Ureter (tissue), 1 donor: Measurements from ENCODE around the gene SYNPR. TPM values are rescaled to one million over a fixed set of nuclear protein-coding genes. Genes with fewer than 3 reads are reported as not detected.

ENCODE experiments used
- DNase-seq: peaks from one replicate; pipeline ENCODE4 v3.0.0-alpha.2; 2020; ENCODE audit warnings: low spot score
- total RNA-seq: library from RNA; stranded (reverse); gene quantifications from one replicate; pipeline ENCODE4 v1.2.4, GENCODE V29; 2023
- donor health status: DM: yes; HTN: yes; CAD: no.

The SYNPR gene
- total RNA-seq, 1 donor from 2014 or later: not detected

DNA sequence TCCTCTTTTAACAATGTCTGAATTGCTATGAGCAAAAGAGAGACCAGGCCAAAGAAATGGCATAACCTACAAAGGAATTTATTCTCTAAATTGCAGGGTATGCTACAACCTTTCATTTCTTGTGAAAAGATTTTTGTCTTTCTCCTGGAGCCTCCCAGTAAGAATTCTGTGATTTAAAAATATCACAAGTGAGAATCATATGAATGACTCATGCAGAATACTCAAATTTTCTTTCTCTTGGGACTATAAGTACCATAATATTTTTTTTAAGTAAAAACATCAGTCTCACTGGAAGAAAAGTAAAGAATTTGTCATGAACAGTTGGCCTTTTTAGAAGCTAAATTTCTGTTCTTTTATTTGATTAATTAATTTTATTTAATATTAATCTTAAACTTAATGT lies 26.3 kb downstream of the SYNPR start:
- no peak for DNase-seq

DNA sequence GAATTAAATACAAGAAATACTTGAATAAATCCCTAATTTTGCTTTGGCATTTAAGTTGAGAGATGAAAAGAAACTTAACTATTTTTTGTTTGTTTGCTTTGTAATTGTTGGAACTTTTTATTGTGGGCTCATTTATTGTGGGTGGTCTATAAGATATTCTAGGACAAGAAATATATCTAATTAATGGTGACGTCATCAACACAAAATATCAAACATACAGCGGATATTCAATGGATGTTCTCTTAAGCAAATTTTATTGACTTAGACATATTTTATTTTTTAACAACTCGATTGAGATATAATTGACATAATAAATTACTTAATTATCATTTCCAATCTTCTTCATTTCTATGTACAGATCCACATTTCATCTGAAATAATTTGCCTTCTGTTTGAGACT lies 30.0 kb downstream of the SYNPR start:
- DNase-seq: no peak

- no peak for DNase-seq
Measured at GRCh38 chr3:63309768-63310167, 31.7 kb downstream of the SYNPR start.

GRCh38 chr3:63323766-63324165 lies 45.7 kb downstream of the SYNPR start:
- no peak for DNase-seq

DNA sequence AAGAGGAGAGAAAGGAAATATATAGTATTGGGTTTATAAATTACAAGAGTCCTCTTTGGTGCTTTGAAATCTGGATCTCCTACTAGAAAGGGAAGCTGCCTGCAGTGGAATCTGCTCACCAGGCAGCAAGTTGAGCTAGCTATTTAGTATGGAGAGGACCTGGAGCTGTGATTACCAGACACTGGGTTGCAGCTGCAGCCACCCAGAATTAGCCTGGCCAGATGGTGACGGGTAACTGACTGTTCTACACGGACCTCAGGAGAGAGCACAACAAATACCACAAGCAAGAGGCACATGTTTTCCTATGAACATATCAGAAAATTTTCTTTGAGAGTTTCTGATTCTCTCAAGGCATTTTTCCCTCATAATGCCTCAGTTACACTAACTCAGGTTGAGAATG lies 46.5 kb downstream of the SYNPR start:
- no peak for DNase-seq

DNA sequence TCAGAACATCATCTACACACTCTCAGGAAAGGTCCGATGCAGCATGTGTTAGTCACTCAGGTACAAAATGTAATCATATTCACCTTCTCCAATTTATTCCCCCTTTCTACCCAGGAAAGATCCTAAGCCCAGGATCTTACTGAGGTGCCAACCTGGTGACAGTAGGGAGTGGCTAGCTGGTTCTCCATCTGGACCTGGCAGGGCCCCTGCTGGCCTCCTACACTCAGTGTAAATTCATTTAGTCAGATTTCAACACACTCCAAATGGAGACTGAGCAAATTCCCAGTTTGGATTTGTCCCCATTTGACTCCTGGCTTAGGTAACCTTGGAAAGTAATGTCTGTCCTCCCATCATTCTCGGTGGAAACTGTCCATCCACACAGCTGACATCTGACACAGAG lies 47.3 kb downstream of the SYNPR start:
- no peak for DNase-seq

DNA sequence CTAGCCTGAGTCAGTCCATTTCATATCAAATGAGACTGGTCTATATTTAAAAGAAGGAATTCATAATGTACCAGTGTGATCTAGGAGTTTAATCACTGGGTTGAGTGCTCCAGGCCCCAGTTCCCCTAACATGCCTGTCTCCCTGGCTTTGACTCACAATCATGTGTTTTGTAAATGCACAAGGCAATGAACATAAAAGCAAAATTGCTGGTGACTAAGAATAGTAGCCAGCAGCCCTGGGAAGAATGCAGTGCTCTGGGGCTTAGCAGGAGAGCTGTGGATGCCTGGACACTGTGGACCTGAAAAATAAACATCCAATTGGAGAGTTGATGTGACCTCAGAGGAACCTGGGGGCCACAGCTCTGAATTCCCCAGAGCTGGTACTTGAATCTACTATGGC lies 50.3 kb downstream of the SYNPR start:
- DNase-seq: no peak

DNA sequence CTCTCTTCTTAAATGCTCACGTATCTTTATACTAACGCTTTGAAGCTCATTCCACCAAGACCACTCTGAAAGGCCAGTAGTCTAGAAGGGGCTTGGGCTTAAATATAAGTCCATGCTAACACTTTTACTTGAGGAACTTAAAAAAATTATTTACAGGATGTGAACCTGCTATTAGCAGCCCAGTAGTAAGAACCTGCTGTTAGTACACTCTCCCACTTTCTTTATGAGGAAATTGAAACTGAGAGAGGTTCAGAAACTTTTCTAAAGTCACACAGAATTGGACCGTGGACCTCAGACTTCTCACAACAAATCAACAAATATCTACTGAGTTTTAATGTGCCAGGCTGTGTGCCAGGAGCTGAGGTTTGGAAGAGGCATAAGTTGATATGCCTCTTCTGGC lies 53.4 kb downstream of the SYNPR start:
- no peak for DNase-seq

DNA sequence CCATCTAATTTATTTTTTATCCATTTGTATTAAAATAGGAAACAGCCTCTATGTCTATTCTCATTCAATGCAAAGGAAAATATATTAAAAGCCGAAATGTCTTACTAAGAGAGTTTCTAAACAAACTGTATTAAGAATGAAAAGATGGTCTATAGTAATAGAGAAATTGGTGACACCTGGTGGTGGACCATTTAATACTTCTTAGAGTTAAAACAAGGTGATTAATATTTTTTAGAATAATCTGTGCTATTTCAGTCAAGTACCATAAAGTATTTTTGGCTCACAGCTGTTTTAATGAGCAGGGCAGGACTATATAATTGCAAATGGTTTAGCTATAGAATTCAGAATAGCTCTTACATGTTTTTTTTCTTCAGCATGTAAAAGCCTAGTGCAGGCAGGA lies 55.7 kb downstream of the SYNPR start:
- DNase-seq: no peak

DNA sequence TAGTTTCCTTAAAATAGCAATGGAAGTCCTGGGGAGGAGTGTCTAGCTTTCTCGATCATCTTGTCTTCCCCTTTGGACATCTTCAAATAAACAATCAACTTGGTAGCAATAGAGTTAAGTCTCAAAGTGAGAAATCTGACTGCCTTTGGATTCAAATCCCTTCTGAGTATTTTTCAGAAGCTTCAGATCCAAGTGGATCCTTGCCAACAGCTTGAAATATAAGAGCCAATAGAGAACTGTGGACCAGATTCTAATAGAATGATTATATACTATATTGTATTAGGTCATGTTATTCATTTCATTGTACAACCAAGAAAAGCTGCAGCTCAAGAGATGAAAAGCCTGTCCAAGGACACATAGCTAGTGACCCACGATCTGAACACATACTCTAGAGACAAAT lies 60.2 kb downstream of the SYNPR start:
- no peak for DNase-seq

DNA sequence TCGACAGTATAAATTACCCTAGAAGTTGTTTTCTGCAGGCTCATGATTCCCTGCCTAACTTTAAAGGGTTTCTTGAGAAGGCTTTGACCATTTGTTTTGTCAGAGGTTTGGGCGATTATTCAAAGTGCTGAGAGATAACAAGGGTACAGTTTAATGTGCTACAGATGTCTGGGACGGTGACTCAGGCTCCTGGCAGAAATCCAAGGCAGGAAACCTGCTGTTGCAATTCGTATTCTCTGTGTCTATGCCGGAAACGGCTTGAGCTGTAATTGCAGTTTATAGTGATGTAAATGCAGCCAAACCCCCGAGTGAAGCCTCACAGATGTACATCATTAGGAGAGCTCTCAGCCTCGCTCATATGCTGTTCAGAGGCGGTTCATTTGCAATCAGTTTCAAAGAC lies 65.6 kb downstream of the SYNPR start:
- peak; percentile 89 for DNase-seq

DNA sequence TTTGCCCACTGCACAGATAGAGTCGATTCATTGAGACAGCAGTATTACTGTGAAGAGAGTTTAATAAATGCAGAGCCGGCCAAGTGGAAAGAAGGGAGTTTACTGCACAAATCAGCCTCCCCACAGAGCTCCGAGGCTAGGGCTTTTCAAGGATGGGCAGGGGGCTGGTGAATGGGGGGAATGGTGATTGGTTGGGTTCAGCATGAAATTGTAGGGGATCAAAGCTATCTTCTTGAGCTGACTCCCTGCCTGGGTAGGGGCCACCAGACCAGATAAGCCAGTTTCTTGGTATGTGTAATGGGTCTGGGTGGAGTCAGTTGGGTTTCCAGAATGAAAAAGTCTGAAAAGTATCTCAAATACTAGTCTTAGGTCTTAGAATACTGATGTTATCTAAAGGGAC lies 66.6 kb downstream of the SYNPR start:
- DNase-seq: no peak

DNA sequence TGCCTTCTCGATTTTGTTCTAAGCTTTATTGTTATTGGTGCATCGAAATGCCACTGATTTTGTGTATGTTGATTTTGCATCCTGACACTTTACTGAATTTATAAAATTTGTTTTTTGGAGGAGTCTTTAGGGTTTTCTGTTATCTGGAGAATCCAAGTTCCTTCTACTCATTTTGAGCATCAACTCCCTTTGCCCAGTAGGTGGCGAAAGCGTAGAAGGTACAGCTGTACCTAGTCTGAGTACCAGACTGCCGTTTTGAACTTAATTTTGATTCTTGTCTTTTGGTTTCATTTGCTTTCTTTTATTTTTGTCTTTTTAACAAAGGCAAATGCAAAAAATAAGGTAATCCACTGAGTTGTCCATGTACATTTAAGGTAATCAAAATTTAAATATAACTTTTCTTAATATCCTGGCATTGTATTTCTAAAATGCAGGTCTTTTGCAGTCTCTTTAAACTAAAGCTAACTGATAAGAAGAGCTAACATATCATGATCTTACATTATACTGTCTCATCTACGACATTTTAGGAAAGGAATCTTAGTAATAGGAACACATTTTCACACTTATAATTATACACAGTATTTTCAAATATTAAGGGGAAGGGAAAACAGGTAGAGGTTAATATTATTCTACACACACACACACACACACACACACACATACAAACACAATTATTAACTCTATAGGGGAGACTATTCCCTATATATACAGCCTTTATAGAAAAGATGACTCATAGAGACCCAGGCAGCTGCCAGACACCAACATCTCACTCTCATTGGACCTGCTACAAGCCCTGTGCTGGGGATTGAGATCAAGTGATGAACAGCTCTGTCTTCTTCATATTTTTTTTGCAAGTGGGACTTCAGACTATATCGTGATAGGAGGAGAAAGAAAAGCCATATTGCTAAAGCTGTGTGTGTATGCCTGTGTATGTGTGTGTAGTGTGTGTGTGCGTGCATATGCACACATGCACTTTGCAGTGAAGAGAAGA lies 71.8 kb downstream of the SYNPR start:
- DNase-seq: peak; percentile 50

DNA sequence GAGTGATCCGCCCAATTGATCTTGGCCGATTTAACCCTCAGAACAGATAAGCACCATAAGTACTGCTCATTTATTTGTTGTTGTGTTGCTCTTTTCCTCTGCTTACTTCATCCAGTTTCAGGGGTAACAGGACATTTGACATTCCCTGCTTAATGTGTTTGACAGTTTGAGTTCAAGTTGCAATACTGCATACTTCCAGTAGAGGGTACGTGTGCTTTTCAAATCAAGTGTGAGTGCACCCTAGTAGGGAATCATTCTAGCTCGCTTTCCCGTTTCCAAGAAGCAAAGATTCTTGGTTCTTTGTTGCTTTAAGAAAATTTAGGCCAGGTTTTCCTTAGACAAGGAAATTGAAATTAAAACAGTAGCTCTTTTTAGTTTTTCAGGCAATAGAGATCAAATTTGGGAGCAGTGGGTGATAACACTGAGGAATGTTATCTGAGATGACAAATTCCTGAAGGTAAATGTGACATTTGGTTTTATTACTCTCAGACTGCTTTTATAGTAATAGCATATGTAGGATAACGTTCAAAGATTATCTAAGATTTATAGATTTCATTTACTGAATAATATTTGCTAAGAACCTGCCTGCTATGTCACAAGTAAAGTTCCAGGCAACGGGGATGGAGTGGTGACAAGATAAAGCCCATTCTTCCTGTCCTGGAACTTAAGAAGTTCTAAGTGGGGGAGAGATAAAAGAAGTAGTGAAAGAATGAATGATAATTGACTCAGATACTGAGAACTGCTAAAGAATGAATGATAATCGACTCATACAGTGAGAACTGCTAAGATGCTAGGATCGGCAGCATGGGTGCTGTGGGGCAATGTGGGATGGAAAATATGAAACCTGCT lies 73.3 kb downstream of the SYNPR start:
- no peak for DNase-seq

DNA sequence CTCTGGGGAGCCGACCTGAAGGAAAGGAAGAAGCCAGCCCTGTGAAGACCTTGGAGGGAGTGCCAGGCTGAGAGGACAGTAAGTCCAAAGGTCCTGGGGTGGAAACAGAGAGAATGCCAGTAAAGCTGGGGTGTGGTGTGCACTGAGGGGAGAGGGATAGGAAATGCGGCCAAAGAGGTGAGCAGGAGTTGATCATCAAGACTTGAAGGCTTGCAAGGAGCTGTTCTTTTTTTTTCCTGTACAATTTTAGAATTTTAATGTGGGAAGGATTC lies 73.8 kb downstream of the SYNPR start:
- no peak for DNase-seq

DNA sequence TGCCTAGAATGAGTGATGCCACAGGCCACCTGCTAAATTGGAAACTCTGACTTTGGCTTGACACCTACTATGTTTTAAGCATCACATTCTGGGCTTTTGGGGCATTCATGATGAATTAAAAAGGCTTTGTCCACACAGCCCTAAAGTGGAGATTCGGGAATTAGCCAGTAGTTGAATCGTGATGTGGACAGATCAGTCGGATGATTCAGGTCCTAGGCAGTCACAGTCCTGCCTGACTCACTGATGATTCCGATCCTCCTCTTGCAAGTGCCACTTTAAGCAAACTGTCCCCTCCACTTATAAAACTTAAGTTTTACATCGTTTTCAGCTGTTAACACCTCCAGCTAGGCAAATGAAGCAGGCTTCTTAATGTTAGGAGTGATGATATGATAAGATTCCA lies 75.3 kb downstream of the SYNPR start:
- DNase-seq: no peak

- DNase-seq: no peak
Measured at GRCh38 chr3:63354160-63354559, 76.1 kb downstream of the SYNPR start.

DNA sequence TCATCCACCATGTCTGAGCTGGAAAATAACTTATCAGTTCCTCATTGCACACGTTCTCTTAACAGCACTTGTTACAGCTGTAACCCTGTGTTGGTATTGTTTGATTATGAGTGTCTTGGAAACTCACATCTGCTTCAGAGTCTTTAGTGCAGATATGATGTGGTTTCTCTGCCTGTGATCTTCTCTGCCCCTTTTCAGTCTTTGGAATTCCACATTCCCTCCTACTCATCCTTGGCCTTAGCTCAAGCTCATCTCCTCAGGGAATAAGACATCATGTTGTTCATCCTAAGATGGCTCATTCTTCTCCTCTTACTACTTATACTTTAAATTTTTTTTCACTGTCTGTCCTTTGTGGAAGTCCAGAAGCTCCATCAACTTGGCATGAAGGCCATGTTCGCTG lies 77.7 kb downstream of the SYNPR start:
- no peak for DNase-seq

DNA sequence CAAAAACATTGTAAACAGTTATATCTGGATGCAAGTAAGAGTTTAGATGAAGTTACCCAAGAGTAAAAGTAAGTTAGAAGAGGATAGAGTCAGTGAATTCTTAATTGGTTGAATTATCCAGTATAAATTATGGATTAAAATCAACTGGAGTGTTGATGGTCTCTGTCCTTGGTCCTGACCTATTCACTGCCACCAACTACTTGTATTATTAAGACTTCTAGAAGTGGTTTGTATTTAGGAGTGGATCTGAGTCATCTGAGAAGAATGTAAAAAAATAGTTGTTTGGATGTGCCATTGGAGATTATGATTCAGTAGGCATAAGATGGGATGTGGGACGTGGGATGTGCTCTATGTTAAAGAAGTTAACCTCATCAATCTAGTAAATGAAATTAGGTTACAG lies 86.4 kb downstream of the SYNPR start:
- no peak for DNase-seq

DNA sequence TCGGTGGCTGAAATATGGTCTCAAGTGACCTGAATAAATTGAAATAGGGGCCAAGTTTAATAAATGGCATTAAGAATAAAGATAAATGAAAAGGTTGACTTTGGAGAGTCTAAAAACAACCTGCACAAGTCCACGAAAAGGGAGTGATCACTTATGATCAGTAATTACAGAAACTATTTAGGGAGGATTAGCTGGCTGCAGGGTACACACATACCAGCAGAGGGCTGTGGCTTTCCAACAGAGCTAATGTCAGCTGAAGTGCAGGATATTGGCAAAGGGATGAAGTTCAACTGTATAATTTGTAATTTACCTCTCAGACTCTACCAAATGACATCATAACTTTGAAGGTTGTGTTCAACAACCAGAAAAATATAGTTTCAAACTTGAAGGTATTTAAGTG lies 86.8 kb downstream of the SYNPR start:
- DNase-seq: no peak

- DNase-seq: no peak
Measured at GRCh38 chr3:63365671-63366070, 87.6 kb downstream of the SYNPR start.

DNA sequence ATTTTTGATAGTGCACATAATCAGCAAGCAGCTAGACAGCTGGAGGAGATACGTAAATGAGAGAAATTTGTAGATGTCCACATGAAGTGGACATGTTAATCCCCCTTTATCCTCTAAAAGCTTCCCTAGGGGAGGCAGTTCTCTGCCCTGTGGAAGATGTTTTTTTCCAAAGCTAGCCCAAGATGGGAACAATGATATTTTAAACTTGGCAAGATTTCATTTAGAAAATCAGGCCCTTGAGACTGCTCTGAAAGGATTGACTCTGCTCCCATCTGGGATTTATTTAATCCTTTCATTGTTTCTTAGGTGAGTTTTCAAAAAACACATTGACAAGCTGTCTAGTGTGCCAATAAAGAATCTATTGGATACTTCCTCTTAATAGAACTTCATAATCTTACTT lies 92.0 kb downstream of the SYNPR start:
- DNase-seq: no peak

GRCh38 chr3:63383040-63383439 lies 104.9 kb downstream of the SYNPR start:
- DNase-seq: no peak
